Left lung (tissue), 10 donors: ENCODE results near the gene LENG1. TPM values are rescaled to one million over a fixed set of nuclear protein-coding genes. Genes with fewer than 3 reads are reported as not detected.

Experiments used
- ATAC-seq: fragments of 200-7000 bp; cut with Tn5 transposase; one replicate; pipeline ENCODE4 v1.9.1; 2020; ENCODE audit warnings: moderate library complexity
- DNase-seq, 4 donors: peaks; one replicate each; pipeline ENCODE4 v3.0.0-alpha.2; 2013 to 2020
- H3K27ac ChIP-seq, 2 donors: fragments of 200-600 bp; sonication (generic) in 1 of 2; one replicate each; pipeline versions ENCODE4 v1.5.0 to v1.8.0; 2020 to 2021
- H3K27me3 ChIP-seq, 2 donors: fragments of 200-600 bp; sonication (generic) in 1 of 2; one replicate each; pipeline versions ENCODE4 v1.5.0 to v1.8.0; 2020 to 2021
- H3K36me3 ChIP-seq, 2 donors: fragments of 200-600 bp; sonication (generic) in 1 of 2; one replicate each; pipeline versions ENCODE4 v1.5.0 to v1.8.0; 2020 to 2021
- H3K4me1 ChIP-seq, 2 donors: fragments of 200-600 bp; one replicate each; pipeline ENCODE4 v1.8.0; 2021
- H3K4me3 ChIP-seq, 2 donors: fragments of 200-600 bp; sonication (generic) in 1 of 2; one replicate each; pipeline versions ENCODE4 v1.5.0 to v1.8.0; 2020 to 2021; ENCODE audit warnings: mild to moderate bottlenecking in 1 of 2
- H3K9me3 ChIP-seq, 2 donors: fragments of 200-600 bp; sonication (generic) in 1 of 2; one replicate each; pipeline versions ENCODE4 v1.5.0 to v1.8.0; 2020 to 2021
- CTCF ChIP-seq, 2 donors: fragments of 200-600 bp; sonication (generic) in 1 of 2; IDR thresholded peaks; one replicate each; pipeline versions ENCODE4 v1.5.0 to v1.8.0; 2021; ENCODE audit warnings: antibody characterized with exemption in 2 of 2
- intact Hi-C, 2 donors: fragments of 100-400 bp; cut with DNase I; formaldehyde crosslinking; loops; one replicate each; pipeline versions ENCODE4 v1.11.2 to v1.14.2; 2022
- polyA plus RNA-seq, 6 donors: library from polyadenylated mRNA; unstranded; fragments of 120-200 nt; gene quantifications; one replicate each; pipeline ENCODE4 v1.2.1, GENCODE V29; 2013; ENCODE audit not compliant: insufficient read length in 6 of 6
- total RNA-seq, 2 donors: library from RNA; stranded (reverse); fragmentation: NEBNext Ultra II Directional; extraction: Animal tissue kit (Norgen Biotek cat#: 25700); gene quantifications; one replicate each; pipeline ENCODE4 v1.2.1, GENCODE V29; 2021
- donor health status: DM: no; HTN: yes; CAD: no.
- donor health status: DM: no; HTN: no; CAD: no.

Gene LENG1
- total and polyA plus RNA-seq, 8 donors: 5.4 to 10.9 (median 7.5) TPM

- Histone ChIP-seq H3K36me3 (no peaks in the 10 kb centered on the region), H3K9me3 (no peaks in the 10 kb centered on the region), H3K4me3 (no peak overlapping the region), H3K27me3 (peaks cover 0 to 7% of the 10 kb centered on the region in 2 donors), H3K4me1 (peaks cover 7 to 31% of the 10 kb centered on the region in 2 donors), H3K27ac (no peak overlapping the region)
- DNase-seq (no peak), ATAC-seq (no peak)
- intact Hi-C loops: no loop called here
- TF ChIP-seq CTCF (IDR thresholded peaks at IDR 0.05): no peak
Measured at GRCh38 chr19:54169149-54169740, 9.7 kb upstream of the LENG1 start.

GRCh38 chr19:54168174-54168917 is 8.8 kb upstream of the LENG1 start:
- Histone ChIP-seq H3K4me1 (peaks cover 9 to 32% of the 10 kb centered on the region in 2 donors), H3K36me3 (no peaks in the 10 kb centered on the region), H3K4me3 (no peak overlapping the region), H3K9me3 (no peaks in the 10 kb centered on the region), H3K27ac (no peak overlapping the region), H3K27me3 (peaks cover 0 to 9% of the 10 kb centered on the region in 2 donors)
- peak; percentile 90 to 98 for TF ChIP-seq CTCF (IDR thresholded peaks at IDR 0.05)
- peak; percentile 81 to 99 (median 92) for DNase-seq
- ATAC-seq: peak; percentile 79
- intact Hi-C loops: no loop called here

- ATAC-seq: no peak
- no peak overlapping the region for H3K4me3 ChIP-seq
- intact Hi-C loops: no loop called here
- no peak for TF ChIP-seq CTCF (IDR thresholded peaks at IDR 0.05)
- H3K9me3 ChIP-seq: no peaks in the 10 kb centered on the region
- peaks cover 21 to 56% of the 10 kb centered on the region in 2 donors for H3K4me1 ChIP-seq
- peaks cover 0 to 9% of the 10 kb centered on the region in 2 donors for H3K27me3 ChIP-seq
- H3K36me3 ChIP-seq: no peaks in the 10 kb centered on the region
- DNase-seq: no peak
- no peak overlapping the region for H3K27ac ChIP-seq
Measured at GRCh38 chr19:54165222-54165621, 5.7 kb upstream of the LENG1 start.

- Histone ChIP-seq H3K27me3 (peaks cover 0 to 9% of the 10 kb centered on the region in 2 donors), H3K36me3 (no peaks in the 10 kb centered on the region), H3K4me1 (peaks cover 21 to 59% of the 10 kb centered on the region in 2 donors), H3K4me3 (peak overlapping the region in 1 of 2 donors; percentile 13), H3K27ac (no peak overlapping the region), H3K9me3 (no peaks in the 10 kb centered on the region)
- ATAC-seq (peak; percentile 57), DNase-seq (peak in 3 of 4 donors; percentile 46 to 96 (median 88))
- no peak for TF ChIP-seq CTCF (IDR thresholded peaks at IDR 0.05)
- intact Hi-C loops: no loop called here
Measured at GRCh38 chr19:54164369-54165068, 5.0 kb upstream of the LENG1 start.

- intact Hi-C loops: no loop called here
- H3K36me3 ChIP-seq: peaks cover 0 to 4% of the 10 kb centered on the region in 2 donors
- peak overlapping the region; percentile 4 to 83 for H3K27ac ChIP-seq
- H3K9me3 ChIP-seq: no peaks in the 10 kb centered on the region
- DNase-seq (no peak), ATAC-seq (no peak)
- no peak for TF ChIP-seq CTCF (IDR thresholded peaks at IDR 0.05)
- peaks cover 30 to 66% of the 10 kb centered on the region in 2 donors for H3K4me1 ChIP-seq
- H3K27me3 ChIP-seq: peaks cover 0 to 9% of the 10 kb centered on the region in 2 donors
- H3K4me3 ChIP-seq: peak overlapping the region; percentile 25 to 50
Measured at GRCh38 chr19:54162884-54163283, 3.4 kb upstream of the LENG1 start.
